Osteoblast (primary cell): ENCODE measurements around the gene NPRL2. TPM values are rescaled to one million over a fixed set of nuclear protein-coding genes. Genes with fewer than 3 reads are reported as not detected.

Source experiments
- DNase-seq: peaks from one replicate; pipeline ENCODE4 v3.0.0; 2011; ENCODE audit warnings: low spot score, mixed read lengths; ENCODE audit not compliant: insufficient read length; ENCODE audit errors: missing footprints
- H2AFZ ChIP-seq: 2 replicates; pipeline ENCODE4 v1.6.0; 2011; ENCODE audit warnings: mild to moderate bottlenecking, low read length
- H3K27ac ChIP-seq: 2 replicates; pipeline ENCODE4 v1.5.1; 2011; ENCODE audit warnings: mild to moderate bottlenecking, low read depth, low read length, moderate library complexity
- H3K27me3 ChIP-seq: 2 replicates; pipeline ENCODE4 v1.6.0; 2012; ENCODE audit warnings: mild to moderate bottlenecking, control low read depth, inconsistent platforms, low read length, moderate library complexity; ENCODE audit not compliant: insufficient read depth
- H3K36me3 ChIP-seq: 2 replicates; pipeline ENCODE4 v1.5.1; 2011; ENCODE audit warnings: mild to moderate bottlenecking, low read length, control low read depth, moderate library complexity; ENCODE audit not compliant: insufficient read depth
- H3K4me1 ChIP-seq: 2 replicates; pipeline ENCODE4 v1.5.1; 2011; ENCODE audit warnings: mild to moderate bottlenecking, low read length, control low read depth, moderate library complexity; ENCODE audit not compliant: insufficient read depth
- H3K4me2 ChIP-seq: 2 replicates; pipeline ENCODE4 v1.6.0; 2011; ENCODE audit warnings: mild to moderate bottlenecking, low read length; ENCODE audit not compliant: insufficient read depth
- H3K4me3 ChIP-seq: fragments of 200-600 bp; sonication (generic); 3 replicates; pipeline ENCODE4 v1.5.1; 2012; ENCODE audit warnings: mild to moderate bottlenecking, low read length, inconsistent platforms; ENCODE audit not compliant: insufficient read depth
- H3K79me2 ChIP-seq: 2 replicates; pipeline ENCODE4 v1.6.0; 2012; ENCODE audit warnings: mild to moderate bottlenecking, low read length, control low read depth, inconsistent platforms; ENCODE audit not compliant: insufficient read depth
- H3K9me3 ChIP-seq: 2 replicates; pipeline ENCODE4 v1.5.1; 2011; ENCODE audit warnings: low read depth, low read length, control low read depth
- H4K20me1 ChIP-seq: 2 replicates; pipeline ENCODE4 v1.6.0; 2012; ENCODE audit warnings: mild to moderate bottlenecking, low read length, control low read depth; ENCODE audit not compliant: insufficient read depth
- total RNA-seq: library from RNA; depleted of rRNA; stranded (reverse); fragments of >200 nt; gene quantifications from 2 replicates; pipeline ENCODE4 v1.2.3, GENCODE V29; 2012
- TF ChIP-seq, protein P1 (sequence below): IDR thresholded peaks from 2 replicates; pipeline ENCODE4 v1.5.1; 2011; ENCODE audit warnings: mild to moderate bottlenecking, low read depth, low read length, moderate library complexity; ENCODE audit errors: extremely low read depth

Gene NPRL2
- total RNA-seq, 1 donor, result 21.7 TPM

GRCh38 chr3:50375258-50375931 lies 24.8 kb upstream of the NPRL2 start:
- TF ChIP-seq, protein P1, sequence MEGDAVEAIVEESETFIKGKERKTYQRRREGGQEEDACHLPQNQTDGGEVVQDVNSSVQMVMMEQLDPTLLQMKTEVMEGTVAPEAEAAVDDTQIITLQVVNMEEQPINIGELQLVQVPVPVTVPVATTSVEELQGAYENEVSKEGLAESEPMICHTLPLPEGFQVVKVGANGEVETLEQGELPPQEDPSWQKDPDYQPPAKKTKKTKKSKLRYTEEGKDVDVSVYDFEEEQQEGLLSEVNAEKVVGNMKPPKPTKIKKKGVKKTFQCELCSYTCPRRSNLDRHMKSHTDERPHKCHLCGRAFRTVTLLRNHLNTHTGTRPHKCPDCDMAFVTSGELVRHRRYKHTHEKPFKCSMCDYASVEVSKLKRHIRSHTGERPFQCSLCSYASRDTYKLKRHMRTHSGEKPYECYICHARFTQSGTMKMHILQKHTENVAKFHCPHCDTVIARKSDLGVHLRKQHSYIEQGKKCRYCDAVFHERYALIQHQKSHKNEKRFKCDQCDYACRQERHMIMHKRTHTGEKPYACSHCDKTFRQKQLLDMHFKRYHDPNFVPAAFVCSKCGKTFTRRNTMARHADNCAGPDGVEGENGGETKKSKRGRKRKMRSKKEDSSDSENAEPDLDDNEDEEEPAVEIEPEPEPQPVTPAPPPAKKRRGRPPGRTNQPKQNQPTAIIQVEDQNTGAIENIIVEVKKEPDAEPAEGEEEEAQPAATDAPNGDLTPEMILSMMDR, result no peak
- Histone ChIP-seq H3K9me3 (no peaks in the 10 kb centered on the region), H3K27ac (no peak overlapping the region), H3K4me2 (no peak overlapping the region), H3K79me2 (no peaks in the 10 kb centered on the region), H2AFZ (no peak overlapping the region), H3K36me3 (no peaks in the 10 kb centered on the region), H3K4me3 (no peak overlapping the region), H3K4me1 (no peaks in the 10 kb centered on the region), H4K20me1 (no peaks in the 10 kb centered on the region), H3K27me3 (no peaks in the 10 kb centered on the region)
- DNase-seq, result no peak

DNA sequence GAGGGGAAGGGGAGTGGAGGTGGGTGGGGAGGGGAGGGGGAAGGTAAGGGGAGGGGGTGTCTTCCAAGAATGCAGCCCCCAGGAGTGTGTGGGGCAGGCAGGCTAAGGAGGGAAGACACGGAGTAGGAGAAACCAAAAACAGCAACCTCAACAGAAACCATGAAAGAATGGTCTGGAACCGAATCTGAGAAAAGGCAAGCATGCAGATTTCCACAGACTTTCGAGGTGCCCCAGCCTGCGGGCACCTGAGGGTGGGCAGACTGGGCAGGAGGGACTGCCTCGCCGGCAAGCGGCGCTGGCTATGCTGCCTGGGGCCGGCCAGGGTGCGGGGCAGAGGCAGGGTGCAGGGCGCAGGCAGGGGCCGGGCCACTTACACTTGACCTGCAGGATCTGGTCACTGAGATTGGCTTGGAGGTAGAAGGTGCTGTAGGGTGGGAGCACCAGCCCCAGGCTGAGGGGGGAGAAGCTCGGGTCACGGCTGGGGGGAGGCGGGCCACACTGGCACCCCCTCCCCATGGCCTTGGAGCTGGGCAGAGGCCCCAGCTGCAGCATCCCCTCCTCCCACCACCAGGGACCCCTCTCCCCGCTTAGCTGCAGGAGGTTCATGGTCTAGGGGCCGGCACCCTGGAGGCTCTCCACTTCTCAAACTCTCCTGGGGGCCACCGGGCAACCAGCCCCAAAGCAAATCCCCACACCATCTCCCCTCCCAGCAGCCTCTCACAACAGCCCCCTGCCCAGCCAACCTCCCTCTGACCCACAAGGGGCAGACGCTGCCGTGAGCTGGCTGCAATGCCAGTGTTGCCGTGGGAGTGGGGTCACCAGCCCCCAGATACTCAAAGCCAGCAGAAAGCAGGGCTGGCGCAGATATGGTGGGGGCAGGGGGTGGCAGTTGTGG lies 24.0 kb upstream of the NPRL2 start:
- Histone ChIP-seq H3K4me2 (no peak overlapping the region), H3K79me2 (no peaks in the 10 kb centered on the region), H4K20me1 (no peaks in the 10 kb centered on the region), H3K4me3 (no peak overlapping the region), H2AFZ (no peak overlapping the region), H3K27ac (no peak overlapping the region), H3K4me1 (no peaks in the 10 kb centered on the region), H3K27me3 (no peaks in the 10 kb centered on the region), H3K9me3 (no peaks in the 10 kb centered on the region), H3K36me3 (no peaks in the 10 kb centered on the region)
- TF ChIP-seq, protein P1, result no peak
- DNase-seq, result no peak

GRCh38 chr3:50373146-50374051 lies 22.8 kb upstream of the NPRL2 start:
- DNase-seq, result no peak
- Histone ChIP-seq H2AFZ (no peak overlapping the region), H3K79me2 (no peaks in the 10 kb centered on the region), H3K9me3 (no peaks in the 10 kb centered on the region), H4K20me1 (no peaks in the 10 kb centered on the region), H3K27me3 (no peaks in the 10 kb centered on the region), H3K4me2 (no peak overlapping the region), H3K36me3 (no peaks in the 10 kb centered on the region), H3K27ac (no peak overlapping the region), H3K4me3 (no peak overlapping the region), H3K4me1 (no peaks in the 10 kb centered on the region)
- TF ChIP-seq, protein P1, result no peak
